A673 (cell line): Measurements from ENCODE around the gene BSCL2.

Source experiments
- EZH2 ChIP-seq: fragments of 200-600 bp; sonication (generic); IDR thresholded peaks from 2 replicates; pipeline ENCODE4 v1.6.1; 2017; ENCODE audit warnings: borderline replicate concordance, low read depth, mild to moderate bottlenecking, mixed read lengths, antibody characterized with exemption, low read length; ENCODE audit not compliant: poor library complexity, severe bottlenecking
- TF ChIP-seq, protein P1 (sequence below): fragments of 300-800, 200-600 bp; sonication (generic); conservative IDR thresholded peaks from 2 replicates; pipeline ENCODE4 v1.5.1; 2017; ENCODE audit warnings: low read depth, mild to moderate bottlenecking, antibody characterized with exemption, low read length, moderate library complexity, mixed read lengths

DNA sequence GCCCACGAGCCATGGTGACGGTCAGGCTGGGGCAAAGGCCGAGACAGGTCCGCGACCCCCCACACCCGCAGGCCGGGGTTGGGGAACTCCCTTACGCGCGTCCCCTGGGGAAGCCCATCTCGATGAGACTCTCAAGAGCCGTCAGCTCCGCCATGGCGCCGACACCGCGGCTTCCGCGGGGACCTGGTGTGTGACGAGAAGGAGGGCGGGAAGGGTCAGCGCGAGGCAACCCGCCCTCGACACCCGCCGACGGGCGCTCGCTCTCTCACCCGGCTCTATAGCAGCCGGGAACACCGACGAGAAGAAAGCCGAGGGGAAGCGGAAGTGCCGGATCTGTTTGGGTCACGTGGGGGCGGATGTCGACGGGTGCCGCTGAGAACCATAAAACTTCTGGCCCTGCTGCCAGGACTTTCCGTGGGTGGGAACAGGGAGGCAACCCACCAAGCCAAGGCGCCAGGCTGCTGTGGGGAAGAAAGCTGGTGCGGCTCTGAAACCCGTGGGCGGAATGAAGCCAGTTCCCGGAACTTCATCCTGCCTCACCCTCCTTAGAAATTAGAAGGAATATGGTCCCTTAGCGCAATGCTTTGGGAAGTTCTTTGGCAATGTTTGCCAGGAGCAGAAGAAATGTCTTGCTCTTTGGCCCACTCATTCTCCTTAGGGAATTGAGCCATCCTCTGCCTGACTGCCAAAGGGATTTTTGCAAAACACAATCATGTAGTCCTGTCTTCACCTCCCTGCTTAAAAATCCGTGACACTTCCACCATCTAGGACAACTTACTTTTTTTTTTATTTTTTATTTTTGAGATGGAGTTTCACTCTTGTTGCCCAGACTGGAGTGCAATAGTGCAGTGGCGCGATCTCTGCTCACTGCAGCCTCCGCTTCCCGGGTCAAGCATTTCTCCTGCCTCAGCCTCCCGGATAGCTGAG is 28.2 kb downstream of the BSCL2 start, which contains the start of gene UBXN1:
- TF ChIP-seq, protein P1, sequence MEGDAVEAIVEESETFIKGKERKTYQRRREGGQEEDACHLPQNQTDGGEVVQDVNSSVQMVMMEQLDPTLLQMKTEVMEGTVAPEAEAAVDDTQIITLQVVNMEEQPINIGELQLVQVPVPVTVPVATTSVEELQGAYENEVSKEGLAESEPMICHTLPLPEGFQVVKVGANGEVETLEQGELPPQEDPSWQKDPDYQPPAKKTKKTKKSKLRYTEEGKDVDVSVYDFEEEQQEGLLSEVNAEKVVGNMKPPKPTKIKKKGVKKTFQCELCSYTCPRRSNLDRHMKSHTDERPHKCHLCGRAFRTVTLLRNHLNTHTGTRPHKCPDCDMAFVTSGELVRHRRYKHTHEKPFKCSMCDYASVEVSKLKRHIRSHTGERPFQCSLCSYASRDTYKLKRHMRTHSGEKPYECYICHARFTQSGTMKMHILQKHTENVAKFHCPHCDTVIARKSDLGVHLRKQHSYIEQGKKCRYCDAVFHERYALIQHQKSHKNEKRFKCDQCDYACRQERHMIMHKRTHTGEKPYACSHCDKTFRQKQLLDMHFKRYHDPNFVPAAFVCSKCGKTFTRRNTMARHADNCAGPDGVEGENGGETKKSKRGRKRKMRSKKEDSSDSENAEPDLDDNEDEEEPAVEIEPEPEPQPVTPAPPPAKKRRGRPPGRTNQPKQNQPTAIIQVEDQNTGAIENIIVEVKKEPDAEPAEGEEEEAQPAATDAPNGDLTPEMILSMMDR: no peak
- no peak for TF ChIP-seq EZH2
